Measurements from ENCODE around the gene GCLC.
A peak's percentile ranks its signal among the peaks of the same experiment; 100 is the strongest.
"Not testable (repeated sequence)": the region's sequence is repeated elsewhere in the genome, so short reads cannot be mapped to it uniquely, and the experiment has no call there.

The GCLC gene

DNA sequence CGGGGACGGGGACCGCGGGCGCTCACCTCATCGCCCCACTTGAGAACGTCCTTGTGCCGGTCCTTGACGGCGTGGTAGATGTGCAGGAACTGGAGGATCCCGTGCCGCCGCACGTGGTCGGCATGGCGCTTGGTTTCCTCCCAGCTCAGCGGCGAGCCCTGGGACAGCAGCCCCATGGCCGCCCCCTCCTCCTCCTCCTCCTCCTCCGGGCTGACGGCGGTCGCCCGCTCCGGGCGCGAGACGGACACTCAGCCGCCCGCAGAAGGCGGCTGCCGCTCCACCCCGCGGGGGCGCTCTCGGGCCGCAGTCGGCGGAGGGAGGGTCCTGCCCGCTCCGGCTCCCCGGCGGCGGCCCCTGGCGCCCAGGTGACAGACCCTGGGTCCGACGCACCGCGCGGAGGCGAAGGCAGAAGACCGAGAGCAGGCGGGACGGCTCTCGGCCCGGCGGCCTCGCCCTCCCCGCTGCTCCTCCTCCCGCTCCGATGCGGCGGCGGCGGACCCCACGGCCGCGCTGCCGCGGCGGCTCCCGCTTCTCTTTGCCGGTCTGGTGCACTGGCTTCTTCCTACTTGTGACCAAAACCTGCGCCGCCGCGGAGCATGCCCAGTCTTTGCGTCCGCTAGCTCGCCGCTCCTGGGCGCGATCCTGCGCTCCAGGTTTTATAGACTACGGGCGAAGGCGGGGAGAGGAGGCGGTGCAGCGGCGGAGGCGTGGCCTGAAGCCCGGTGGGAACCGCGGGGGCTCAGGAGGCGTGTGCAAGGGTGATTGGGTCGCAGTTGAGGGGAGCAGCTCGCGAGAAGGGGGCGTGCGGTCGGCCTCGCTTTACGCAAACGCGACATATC is at the start of gene GCLC:
TSS of gene GCLC (minus strand) at position 632 of the 839 bp plus-strand sequence. CDS start at position 176, 456 bp downstream.
- intact Hi-C loops (cut with DNase I), result loop anchor here (2.0 to 5.0 kb wide), 4 partner anchors 47 to 248 kb away; no protein-coding TSS in a partner anchor
- DNase-seq, result peak; percentile 90 to 99 (median 92)

GRCh38 chr6:53594596-53594995 is 49.7 kb upstream of the GCLC start:
- intact Hi-C loops (cut with DNase I), result no loop called here
- DNase-seq, result no peak

DNA sequence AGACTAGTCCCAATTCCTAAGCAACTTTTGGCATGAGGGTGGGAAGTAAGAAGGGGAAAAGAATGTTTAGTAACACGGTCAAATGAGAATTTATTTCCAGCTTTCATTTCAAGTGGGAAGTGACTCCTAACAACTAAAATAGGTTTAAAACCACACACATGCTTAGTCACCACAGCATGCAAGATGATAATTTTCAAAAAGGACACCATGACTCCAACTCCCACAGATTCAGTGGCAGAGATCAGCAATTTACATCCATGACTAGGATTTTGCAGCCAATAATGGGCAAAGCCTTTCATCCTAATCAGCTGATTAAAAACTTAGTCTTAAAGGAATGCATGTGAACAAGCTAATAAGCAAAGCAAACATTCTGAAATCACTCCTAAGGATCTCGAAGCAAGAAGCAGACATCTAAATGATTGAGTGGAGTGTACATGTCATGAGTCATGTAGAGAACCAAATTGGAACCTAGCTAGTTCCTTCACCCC is 48.1 kb upstream of the GCLC start:
- intact Hi-C loops (cut with DNase I), result no loop called here
- DNase-seq, result no peak

- intact Hi-C loops (cut with DNase I), result no loop called here
- no peak for DNase-seq
These were observed 47.0 kb upstream of the GCLC start for GRCh38 chr6:53591873-53592272.

GRCh38 chr6:53588816-53589509 is 44.1 kb upstream of the GCLC start:
- intact Hi-C loops (cut with DNase I), result no loop called here
- no peak for DNase-seq

DNA sequence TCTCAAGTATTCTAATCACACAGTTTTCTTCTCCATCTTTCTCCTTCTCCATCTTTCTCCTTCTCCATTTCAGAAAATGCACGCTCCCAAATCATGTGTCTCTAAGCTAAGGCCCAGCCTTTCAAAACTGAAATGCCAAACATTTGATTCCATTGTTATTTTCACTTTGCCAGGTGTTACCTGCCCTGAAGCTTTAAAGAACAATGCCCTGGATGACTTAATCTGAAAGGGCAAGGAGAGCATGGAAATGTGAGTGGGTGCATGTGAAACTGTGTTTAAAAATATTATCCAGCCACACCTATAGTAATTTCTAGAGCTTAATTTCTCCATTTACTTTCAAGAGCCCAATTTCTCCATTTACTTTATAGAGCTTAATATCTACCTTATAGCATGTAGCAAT is 42.4 kb upstream of the GCLC start:
- no peak for DNase-seq
- intact Hi-C loops (cut with DNase I), result no loop called here

DNA sequence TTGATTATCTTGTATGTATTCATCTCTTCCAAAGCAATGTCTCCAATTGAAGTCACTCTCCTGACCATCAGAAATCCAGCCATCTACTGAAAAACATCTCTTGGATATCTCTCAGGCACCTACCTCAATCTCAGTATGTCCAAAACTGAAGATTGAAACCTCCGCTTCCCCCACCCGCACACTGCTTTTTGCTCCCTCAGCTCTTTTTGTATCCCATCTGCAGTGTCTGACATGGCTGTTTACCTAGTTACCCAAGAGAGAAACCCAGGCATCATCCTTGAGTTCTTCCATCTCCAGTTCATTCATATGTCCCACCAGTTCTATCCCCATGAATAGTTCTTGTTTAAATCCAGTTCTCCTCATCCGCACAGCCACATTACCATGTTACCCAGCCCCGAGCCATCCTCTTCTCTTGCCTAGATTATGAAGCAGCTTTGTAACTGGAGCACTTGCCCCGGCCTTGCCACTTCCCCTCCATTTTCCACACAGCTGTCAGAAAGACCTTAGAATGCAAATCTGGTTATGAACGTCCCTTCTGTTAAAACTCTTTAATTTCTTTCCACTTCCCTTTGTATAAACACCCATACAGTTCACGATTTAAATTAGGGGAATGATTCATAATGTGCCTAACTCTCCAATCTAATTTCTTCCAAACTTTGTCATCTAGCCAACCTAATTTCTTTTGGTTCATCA is 40.5 kb upstream of the GCLC start:
- no peak for DNase-seq
- intact Hi-C loops (cut with DNase I), result no loop called here

DNA sequence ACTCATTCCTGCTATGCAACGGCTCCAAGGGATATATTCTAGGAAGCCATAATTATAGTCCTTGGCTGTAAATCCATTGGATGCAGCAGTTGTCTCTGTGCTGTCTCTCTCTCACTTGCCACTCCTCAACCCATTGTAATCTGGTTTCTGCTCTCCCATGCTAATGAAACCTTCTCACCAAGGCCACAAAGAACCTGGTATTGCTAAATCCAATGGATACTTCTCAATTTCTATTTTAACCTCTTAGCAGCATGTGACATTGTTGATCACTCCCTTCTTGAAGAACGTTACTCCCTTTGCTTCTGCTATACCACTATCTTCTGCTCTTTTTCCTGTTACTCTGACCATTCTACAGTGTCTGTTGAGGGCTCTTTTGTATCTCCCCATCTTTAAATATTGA is 39.8 kb upstream of the GCLC start:
- intact Hi-C loops (cut with DNase I), result no loop called here
- DNase-seq, result no peak

- DNase-seq, result no peak
- intact Hi-C loops (cut with DNase I), result no loop called here
These were observed 38.5 kb upstream of the GCLC start for GRCh38 chr6:53583451-53583850.

- DNase-seq, result no peak
- intact Hi-C loops (cut with DNase I), result no loop called here
These were observed 38.1 kb upstream of the GCLC start for GRCh38 chr6:53582963-53583362.

DNA sequence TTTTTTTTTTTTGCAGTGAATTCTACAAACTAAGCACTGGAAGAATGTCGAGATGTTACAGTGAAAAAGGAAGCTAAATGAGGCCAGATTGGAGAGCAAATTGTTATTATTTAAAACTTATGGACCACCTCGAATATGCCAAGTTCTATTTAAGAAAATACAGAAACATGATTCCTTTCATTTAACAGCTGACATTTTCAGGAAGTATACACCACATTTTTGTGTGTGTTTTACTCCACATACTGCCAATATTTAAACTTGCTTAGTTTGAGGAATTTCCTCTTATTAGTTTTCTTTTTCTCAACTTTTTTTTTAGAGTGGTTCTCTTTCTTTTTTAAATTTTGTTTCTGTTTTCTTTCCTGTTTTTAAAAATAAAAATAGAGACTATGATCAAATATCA is 37.0 kb upstream of the GCLC start:
- intact Hi-C loops (cut with DNase I), result no loop called here
- no peak for DNase-seq

DNA sequence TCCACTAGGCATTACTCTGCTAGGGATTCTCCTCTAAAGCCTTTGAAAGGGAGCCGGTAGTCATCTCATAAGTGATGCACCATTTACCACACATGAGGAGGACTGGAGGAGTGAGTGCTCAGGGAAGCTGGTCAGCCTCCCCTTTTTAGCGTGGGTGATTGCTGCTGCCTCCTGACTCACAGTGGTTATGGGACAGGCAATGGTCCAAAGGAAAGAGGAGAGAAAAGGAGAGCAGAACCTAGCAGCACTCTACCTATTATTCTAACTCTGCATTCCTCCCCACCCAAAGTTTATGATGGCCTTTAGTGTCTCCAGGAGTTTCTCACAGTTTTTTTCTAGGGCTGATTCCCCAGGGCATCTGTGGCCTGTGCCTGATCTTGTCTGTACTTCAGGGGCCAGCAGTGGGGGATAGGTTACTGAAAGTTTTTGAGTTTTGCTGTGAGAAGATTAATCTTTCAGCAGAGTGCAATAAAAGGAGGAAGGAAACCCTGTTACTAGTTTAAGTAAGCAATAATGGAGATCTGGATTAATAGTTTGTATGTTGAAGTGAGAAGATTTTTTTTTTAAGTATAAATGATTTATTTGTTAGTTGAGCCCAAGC is 36.4 kb upstream of the GCLC start:
- no peak for DNase-seq
- intact Hi-C loops (cut with DNase I), result no loop called here

GRCh38 chr6:53579338-53579737 is 34.4 kb upstream of the GCLC start:
- no peak for DNase-seq
- intact Hi-C loops (cut with DNase I), result no loop called here

GRCh38 chr6:53578371-53578770 is 33.5 kb upstream of the GCLC start:
- intact Hi-C loops (cut with DNase I), result no loop called here
- no peak for DNase-seq

GRCh38 chr6:53573299-53573698 is 28.4 kb upstream of the GCLC start:
- intact Hi-C loops (cut with DNase I), result no loop called here

GRCh38 chr6:53572379-53572778 is 27.5 kb upstream of the GCLC start:
- intact Hi-C loops (cut with DNase I); DNase-seq: not testable (repeated sequence)

More at GRCh38 chr6:53573299-53573698, 28.4 kb upstream of the GCLC start:
- no peak for DNase-seq

DNA sequence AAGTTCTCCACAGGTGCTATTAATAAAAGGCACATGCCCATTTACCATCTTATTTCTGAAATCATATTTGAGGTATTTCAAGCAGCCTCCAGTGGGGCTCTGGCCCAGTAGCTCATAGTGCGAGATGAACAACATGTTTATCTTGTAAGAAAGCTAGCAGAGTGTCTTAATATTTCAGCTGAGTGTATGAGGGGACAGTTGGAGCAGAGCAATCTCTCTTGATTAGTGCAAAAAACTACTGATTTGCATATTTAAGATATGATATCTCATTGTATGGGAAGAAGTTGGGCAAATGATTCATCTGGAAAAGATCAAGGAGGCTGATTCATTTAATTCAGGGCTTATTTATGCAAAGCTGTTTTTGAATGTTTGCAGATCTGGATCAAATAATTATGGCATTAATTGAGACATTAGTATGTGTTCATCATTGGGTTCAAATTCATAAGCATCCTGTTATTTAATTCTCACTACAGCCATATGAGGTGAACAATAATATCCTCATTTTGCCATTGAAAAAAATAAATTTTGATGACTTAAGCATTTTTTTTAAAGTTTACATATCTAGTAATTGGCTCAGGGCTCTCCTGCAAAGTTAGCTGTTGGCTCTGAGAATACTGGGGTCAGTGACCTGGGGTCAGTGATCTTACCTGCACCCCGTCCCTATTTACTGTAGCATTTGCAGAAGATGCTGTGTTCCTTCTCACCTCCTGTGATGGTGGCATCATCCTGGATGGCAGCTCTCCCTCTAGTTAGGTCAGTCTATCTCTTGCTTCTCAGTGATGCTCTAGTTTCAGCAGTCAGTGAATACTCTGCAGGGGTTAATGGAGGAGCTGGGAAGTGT is 24.1 kb upstream of the GCLC start:
- no peak for DNase-seq
- intact Hi-C loops (cut with DNase I), result no loop called here

DNA sequence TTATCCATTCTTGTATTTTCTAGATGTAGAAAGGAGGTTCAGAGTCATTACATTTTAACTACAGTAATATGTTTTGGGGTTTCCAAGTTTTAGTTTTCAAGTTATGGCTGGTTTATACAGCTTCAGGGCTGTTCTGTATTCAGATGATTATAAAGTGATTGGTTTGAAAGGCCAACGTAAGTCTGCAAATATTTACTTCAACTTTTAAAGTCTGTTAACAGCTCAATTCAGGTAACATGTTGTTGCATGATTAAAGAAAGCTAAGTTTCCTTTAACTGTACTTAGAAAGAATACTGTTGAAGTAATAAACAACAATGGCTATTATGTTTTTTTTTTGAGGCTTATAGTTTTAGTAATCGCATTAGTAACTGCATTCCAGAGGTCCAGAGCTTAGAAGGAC is 22.8 kb upstream of the GCLC start:
- DNase-seq, result no peak

DNA sequence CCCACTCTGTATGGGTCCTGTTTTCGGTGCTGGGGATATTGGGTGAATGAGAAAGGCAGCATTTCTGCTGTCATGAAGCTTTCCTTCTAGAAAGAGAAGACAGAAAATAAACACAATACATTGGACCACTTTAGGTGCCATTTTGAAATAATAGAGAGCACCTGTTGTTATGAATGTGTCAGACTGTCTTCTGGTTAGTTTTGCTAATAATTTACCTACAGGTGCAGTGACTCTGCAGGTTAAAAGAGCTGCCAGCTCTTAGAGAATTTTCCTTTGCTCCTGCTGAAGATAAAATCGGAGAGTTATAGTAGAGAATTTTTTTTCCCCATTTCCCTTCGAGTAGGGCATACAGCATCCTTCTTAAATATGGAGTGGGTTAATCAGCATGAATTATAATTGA is 21.9 kb upstream of the GCLC start:
- DNase-seq, result no peak
- intact Hi-C loops (cut with DNase I), result no loop called here

More for the DNA sequence above, 22.8 kb upstream of the GCLC start:
- intact Hi-C loops (cut with DNase I), result no loop called here

DNA sequence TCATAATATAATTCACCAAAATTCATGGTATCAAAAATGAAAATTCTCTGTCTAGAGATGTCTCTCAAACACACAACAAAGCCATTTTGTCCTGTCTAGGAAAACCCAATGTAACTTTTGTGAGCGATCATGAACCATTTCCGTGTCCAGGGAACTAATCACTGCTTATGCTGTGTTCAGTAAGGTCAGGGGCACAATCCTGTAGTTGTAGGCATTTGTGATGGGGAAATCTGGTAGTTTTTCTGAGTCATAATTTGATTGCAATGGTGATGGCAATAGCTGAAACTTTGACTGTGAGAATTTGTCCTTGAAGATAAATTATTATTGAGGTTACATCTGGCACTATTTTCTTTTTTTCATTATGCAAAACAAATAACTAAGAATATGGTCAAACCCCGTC is 21.0 kb upstream of the GCLC start:
- DNase-seq, result no peak
- intact Hi-C loops (cut with DNase I), result no loop called here
